Mucosa of rectum (tissue), 2 donors: ENCODE data around the gene RASEF.

Experiments
- H3K27ac ChIP-seq, 2 donors: one replicate each; pipeline ENCODE4 v1.7.0; 2013; ENCODE audit warnings: inconsistent platforms in 2 of 2, low read depth in 2 of 2, low read length in 2 of 2
- H3K27me3 ChIP-seq, 2 donors: one replicate each; pipeline ENCODE4 v1.7.0; 2013; ENCODE audit warnings: low read length in 2 of 2; ENCODE audit not compliant: control insufficient read depth in 2 of 2, insufficient read depth in 2 of 2
- H3K36me3 ChIP-seq, 2 donors: one replicate each; pipeline ENCODE4 v1.7.0; 2013; ENCODE audit warnings: low read length in 2 of 2; ENCODE audit not compliant: control insufficient read depth in 2 of 2, insufficient read depth in 2 of 2
- H3K4me1 ChIP-seq, 2 donors: one replicate each; pipeline ENCODE4 v1.7.0; 2013; ENCODE audit warnings: low read length in 2 of 2, mild to moderate bottlenecking in 1 of 2; ENCODE audit not compliant: control insufficient read depth in 2 of 2, insufficient read depth in 2 of 2
- H3K4me3 ChIP-seq, 2 donors: one replicate each; pipeline ENCODE4 v1.7.0; 2013; ENCODE audit warnings: low read length in 2 of 2
- H3K9ac ChIP-seq, 2 donors: one replicate each; pipeline ENCODE4 v1.7.0; 2013; ENCODE audit warnings: low read length in 2 of 2, low read depth in 1 of 2, mild to moderate bottlenecking in 1 of 2
- H3K9me3 ChIP-seq, 2 donors: one replicate each; pipeline ENCODE4 v1.7.0; 2013; ENCODE audit warnings: low read length in 2 of 2; ENCODE audit not compliant: control insufficient read depth in 2 of 2
- donor health status: healthy.
- donor health status: Normal muscosa, but diverticular disease.

The RASEF gene

DNA sequence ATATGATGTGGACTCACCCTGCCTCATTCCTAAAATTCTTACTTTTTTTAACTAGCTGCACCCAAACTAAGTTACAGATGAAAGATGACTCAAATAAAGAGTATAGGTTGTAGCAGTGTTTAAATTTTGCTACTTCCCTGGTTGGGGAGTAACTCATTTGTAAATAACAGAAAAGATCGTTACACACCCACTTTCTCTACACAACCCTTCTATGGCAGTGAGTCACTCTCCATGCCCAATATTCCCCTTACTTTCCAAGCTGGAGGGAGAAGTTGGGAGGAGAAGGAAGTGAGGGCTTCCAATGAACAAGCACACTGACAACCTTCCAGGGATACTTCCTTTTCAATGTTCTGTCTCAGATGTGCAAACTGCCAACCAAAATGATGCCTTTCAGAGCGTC lies 1.9 kb downstream of the RASEF start:
- peak overlapping the region; percentile 78 to 90 for H3K9ac ChIP-seq
- no peaks in the 10 kb centered on the region for H3K36me3 ChIP-seq
- H3K9me3 ChIP-seq: no peaks in the 10 kb centered on the region
- H3K27me3 ChIP-seq: no peaks in the 10 kb centered on the region
- peak overlapping the region; percentile 64 to 66 for H3K4me3 ChIP-seq
- peaks cover 8 to 28% of the 10 kb centered on the region in 2 donors for H3K4me1 ChIP-seq
- peak overlapping the region; percentile 92 to 95 for H3K27ac ChIP-seq

DNA sequence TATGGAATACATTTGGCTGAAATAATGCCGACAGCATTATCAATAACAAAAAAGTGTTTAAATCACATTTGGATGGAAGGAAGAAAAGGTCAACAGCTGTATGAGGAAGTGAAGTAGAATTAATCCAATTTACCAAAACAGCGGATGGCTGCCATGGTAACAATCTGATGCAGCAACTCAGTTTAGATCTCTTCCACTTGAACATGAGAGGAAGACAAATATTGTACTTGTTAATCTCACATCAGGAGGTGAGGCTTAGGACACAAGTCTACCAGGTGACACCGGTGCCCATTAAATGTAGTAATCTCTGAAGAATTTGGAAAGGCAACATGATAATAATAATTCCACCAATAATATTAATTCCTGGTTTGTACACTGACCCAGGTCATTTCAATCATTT lies 2.4 kb downstream of the RASEF start:
- Histone ChIP-seq H3K36me3 (no peaks in the 10 kb centered on the region), H3K4me3 (peak overlapping the region; percentile 64 to 66), H3K9ac (peak overlapping the region in 1 of 2 donors; percentile 17), H3K9me3 (no peaks in the 10 kb centered on the region), H3K27me3 (no peaks in the 10 kb centered on the region), H3K27ac (peak overlapping the region; percentile 92 to 95), H3K4me1 (peaks cover 8 to 30% of the 10 kb centered on the region in 2 donors)

DNA sequence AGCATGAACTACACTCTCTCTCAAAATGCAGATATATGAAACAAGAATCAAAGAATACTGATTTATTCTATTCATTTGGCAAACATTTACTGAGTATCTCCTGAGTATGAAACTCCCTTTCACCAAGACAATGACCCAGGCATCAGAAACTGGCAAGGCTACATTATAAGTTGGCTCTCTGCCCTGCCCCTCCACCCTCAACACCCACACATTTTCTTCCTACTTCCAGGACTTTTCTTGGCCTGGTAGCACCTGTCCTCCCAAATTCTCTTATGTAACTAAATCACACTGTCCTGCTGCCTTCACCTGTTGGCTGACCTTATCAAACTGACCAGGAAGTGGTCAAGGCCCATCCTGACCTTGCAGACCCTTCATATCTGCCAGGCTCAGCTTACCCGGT lies 3.5 kb downstream of the RASEF start:
- H3K27ac ChIP-seq: no peak overlapping the region
- no peaks in the 10 kb centered on the region for H3K36me3 ChIP-seq
- peak overlapping the region in 1 of 2 donors; percentile 11 for H3K9ac ChIP-seq
- no peaks in the 10 kb centered on the region for H3K9me3 ChIP-seq
- peak overlapping the region in 1 of 2 donors; percentile 39 for H3K4me3 ChIP-seq
- H3K27me3 ChIP-seq: no peaks in the 10 kb centered on the region
- H3K4me1 ChIP-seq: peaks cover 8 to 30% of the 10 kb centered on the region in 2 donors

DNA sequence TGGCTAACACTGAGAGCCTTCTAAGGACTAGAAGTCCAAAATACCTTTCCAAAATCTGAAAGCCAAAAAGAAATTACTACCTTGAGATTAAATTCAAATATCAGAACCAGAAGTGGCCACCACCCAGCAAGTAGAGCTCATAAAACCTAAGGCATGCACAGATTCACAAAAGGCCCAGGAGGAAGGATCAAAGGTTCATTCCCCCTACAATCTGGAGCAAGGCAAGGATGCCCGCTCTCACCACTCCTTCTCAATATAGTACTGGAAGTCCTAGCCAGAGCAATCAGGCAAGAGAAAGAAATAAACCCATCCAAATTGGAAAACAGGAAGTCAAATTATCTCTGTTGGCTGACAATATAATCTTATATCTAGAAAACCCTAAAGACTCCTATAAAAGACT lies 6.0 kb downstream of the RASEF start:
- Histone ChIP-seq H3K27me3 (no peaks in the 10 kb centered on the region), H3K4me1 (peaks cover 8 to 30% of the 10 kb centered on the region in 2 donors), H3K9me3 (no peaks in the 10 kb centered on the region), H3K36me3 (no peaks in the 10 kb centered on the region), H3K4me3 (peak overlapping the region in 1 of 2 donors; percentile 26), H3K27ac (peak overlapping the region; percentile 39 to 73), H3K9ac (no peak overlapping the region)

DNA sequence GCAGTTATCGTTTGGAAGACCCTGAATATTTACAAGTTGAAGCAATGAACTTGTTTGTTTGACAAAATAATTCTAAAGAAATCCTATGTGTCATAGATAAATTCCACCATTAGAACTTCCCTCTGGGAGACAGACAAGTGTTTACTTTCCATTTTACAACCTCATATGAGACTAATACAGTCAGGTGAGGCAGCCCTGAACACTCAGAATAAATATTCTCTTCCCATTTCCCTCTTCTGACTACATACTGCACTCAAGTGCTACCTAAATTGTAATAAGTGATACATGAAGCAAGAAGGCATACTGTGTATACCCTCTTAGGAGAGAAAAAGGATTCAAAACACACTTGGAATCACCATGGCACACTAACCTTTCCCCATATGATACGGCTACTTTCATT lies 6.8 kb downstream of the RASEF start:
- H3K36me3 ChIP-seq: no peaks in the 10 kb centered on the region
- peaks cover 8 to 30% of the 10 kb centered on the region in 2 donors for H3K4me1 ChIP-seq
- H3K9ac ChIP-seq: no peak overlapping the region
- peak overlapping the region in 1 of 2 donors; percentile 9 for H3K4me3 ChIP-seq
- H3K9me3 ChIP-seq: no peaks in the 10 kb centered on the region
- H3K27ac ChIP-seq: peak overlapping the region; percentile 39 to 73
- no peaks in the 10 kb centered on the region for H3K27me3 ChIP-seq

DNA sequence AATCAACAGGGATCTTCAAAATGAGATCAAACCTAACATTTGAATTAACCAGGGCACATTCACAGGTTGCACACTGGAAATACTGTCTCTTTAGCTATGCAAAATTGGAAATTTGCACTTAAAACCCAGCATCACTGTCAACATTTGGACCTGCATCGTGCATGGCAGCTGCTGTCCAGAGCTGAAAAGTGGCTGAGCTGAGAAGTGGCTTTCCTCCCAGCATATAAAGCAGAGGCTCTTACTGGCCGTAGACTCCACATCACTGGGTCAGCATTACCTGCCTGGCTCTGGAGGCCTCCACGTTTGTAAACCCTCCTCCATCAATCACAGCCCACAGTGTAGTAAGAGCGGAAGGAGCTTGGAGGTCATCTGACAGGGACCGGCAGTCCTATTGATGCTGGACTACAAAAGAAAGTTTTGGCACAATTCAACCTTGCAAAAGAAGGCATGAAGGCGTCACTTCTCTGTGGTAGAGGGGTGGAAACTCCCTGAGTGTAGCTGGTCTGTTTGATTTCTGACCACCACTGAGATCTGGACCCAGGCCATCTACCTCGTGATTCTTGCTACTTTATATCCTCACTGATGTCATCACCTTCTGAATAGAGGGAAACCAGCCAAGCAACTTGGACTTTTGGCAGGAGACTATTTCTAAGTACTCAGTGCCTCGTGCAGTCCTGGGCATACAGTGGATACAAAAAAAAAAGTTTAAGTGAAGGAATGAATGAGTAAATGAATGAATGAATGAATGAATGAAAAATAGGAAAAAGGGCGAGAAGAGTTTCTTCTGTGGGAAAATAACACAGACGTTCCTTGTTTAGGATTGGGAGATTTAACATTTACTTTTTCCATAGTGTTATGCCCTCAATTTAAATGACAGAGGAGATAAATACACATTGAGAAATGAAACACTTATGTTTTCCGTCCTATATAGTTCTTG lies 14.8 kb downstream of the RASEF start:
- Histone ChIP-seq H3K27ac (no peak overlapping the region), H3K4me1 (peaks cover 0 to 10% of the 10 kb centered on the region in 2 donors)

DNA sequence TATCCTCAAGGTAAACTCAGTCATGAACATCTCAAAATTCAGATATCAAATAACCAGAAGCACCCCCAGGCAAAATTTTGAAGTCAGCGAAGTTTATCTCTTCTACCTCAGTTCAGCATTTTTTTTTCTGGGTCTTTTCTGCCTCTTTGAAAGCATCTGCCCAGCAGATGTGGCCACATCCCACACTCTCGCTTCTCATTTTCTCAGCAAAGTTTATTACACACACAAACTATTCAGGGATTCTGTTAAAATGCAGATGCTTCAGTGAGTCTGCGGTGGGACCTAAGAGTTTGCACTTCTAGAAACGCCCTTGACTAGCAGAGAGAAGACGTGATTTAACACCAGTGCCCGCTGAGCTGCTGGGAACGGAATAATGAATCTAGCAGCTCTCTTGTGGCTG lies 19.3 kb downstream of the RASEF start:
- no peaks in the 10 kb centered on the region for H3K27me3 ChIP-seq
- H3K36me3 ChIP-seq: no peaks in the 10 kb centered on the region
- no peak overlapping the region for H3K27ac ChIP-seq
- H3K9ac ChIP-seq: no peak overlapping the region
- H3K4me3 ChIP-seq: no peak overlapping the region
- peaks cover 0 to 10% of the 10 kb centered on the region in 2 donors for H3K4me1 ChIP-seq
- no peaks in the 10 kb centered on the region for H3K9me3 ChIP-seq

More for the DNA sequence above, 14.8 kb downstream of the RASEF start:
- Histone ChIP-seq H3K9me3 (no peaks in the 10 kb centered on the region), H3K36me3 (no peaks in the 10 kb centered on the region), H3K4me3 (no peak overlapping the region), H3K9ac (no peak overlapping the region), H3K27me3 (no peaks in the 10 kb centered on the region)

DNA sequence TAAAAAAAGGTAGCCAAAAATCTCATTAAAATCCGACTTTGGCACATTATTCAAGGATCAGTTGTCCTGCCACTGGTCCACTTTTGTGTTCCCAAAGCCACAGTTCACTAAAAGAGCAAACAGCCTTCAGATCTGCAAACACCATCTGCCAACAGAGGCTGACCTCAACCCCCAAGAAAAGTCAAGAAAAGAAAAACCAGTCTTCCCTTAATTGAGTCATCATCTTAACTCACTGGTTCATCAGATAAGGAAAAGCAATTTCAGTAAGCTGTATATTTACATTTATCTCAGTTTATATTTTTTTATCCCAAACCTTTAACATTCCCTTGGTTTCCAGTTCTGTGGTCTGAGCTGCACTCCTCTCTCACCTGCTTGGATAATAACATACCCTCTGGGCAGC lies 21.2 kb downstream of the RASEF start:
- Histone ChIP-seq H3K27me3 (no peaks in the 10 kb centered on the region), H3K9ac (no peak overlapping the region), H3K9me3 (no peaks in the 10 kb centered on the region), H3K4me1 (peaks cover 0 to 4% of the 10 kb centered on the region in 2 donors), H3K36me3 (no peaks in the 10 kb centered on the region), H3K4me3 (no peak overlapping the region), H3K27ac (no peak overlapping the region)

DNA sequence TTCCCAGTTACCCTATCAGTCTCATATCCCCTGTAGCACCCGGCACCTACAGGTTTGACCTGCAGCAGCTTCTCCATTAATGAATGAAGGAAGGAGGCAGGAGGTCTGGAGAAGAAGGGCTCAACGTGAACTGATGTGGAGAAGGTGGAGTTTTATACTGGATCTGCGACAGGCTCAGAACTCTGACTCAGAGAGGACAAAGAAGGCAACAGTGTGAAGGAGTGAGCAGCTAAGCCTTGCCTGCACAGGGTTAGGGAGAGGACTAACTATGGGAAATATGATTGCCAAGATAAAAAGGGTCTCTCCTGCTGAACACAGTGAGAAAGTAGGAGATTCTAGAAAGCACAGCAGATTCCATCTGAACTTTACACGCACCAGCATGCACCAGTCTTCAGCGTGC lies 23.6 kb downstream of the RASEF start:
- H3K9ac ChIP-seq: no peak overlapping the region
- peaks cover 0 to 4% of the 10 kb centered on the region in 2 donors for H3K4me1 ChIP-seq
- H3K9me3 ChIP-seq: no peaks in the 10 kb centered on the region
- no peaks in the 10 kb centered on the region for H3K36me3 ChIP-seq
- no peak overlapping the region for H3K27ac ChIP-seq
- H3K27me3 ChIP-seq: no peaks in the 10 kb centered on the region
- H3K4me3 ChIP-seq: no peak overlapping the region

DNA sequence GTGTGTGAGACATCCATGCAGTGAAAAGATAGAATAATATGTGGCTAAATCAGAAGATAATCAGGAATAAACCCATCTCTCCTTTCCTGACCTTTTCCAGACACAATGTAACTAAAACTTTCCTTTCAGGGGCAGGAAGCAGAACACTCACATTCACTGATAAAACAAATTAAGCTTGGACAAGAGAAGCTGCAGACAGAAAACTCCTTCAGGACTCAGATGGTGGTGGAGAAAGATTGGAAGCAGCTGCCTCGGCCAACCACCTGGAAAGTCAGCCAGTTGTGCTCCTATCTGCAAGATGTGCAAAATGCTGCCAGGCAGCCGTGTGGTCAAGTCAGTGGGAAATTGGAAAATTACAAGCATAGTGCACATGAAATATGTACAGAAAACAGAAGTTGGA lies 26.9 kb downstream of the RASEF start:
- Histone ChIP-seq H3K9ac (no peak overlapping the region), H3K27me3 (no peaks in the 10 kb centered on the region), H3K4me1 (no peaks in the 10 kb centered on the region), H3K9me3 (no peaks in the 10 kb centered on the region), H3K27ac (no peak overlapping the region), H3K4me3 (no peak overlapping the region), H3K36me3 (no peaks in the 10 kb centered on the region)
